Measurements from ENCODE around the gene SLC4A8. TPM values are rescaled to one million over a fixed set of nuclear protein-coding genes. Genes with fewer than 3 reads are reported as not detected.
"Not testable (repeated sequence)": the region's sequence is repeated elsewhere in the genome, so short reads cannot be mapped to it uniquely, and the experiment has no call there.

Gene SLC4A8
- total RNA-seq, 2 donors from 2014 or later: 2.8 to 7.1 TPM

- Histone ChIP-seq H3K4me3 (no peak overlapping the region), H3K36me3 (no peaks in the 10 kb centered on the region), H3K4me1 (ENCODE audit: control insufficient read depth in 1 of 2, low read depth in 2 of 2) (no peaks in the 10 kb centered on the region), H3K9me3 (no peaks in the 10 kb centered on the region), H3K27me3 (replicated peaks; ENCODE audit: insufficient read depth) (no peaks in the 10 kb centered on the region), H3K27ac (no peak overlapping the region)
- no peak for ATAC-seq (ENCODE audit: insufficient number of reproducible peaks, low FRiP score, low read depth)
- TF ChIP-seq, protein P1, sequence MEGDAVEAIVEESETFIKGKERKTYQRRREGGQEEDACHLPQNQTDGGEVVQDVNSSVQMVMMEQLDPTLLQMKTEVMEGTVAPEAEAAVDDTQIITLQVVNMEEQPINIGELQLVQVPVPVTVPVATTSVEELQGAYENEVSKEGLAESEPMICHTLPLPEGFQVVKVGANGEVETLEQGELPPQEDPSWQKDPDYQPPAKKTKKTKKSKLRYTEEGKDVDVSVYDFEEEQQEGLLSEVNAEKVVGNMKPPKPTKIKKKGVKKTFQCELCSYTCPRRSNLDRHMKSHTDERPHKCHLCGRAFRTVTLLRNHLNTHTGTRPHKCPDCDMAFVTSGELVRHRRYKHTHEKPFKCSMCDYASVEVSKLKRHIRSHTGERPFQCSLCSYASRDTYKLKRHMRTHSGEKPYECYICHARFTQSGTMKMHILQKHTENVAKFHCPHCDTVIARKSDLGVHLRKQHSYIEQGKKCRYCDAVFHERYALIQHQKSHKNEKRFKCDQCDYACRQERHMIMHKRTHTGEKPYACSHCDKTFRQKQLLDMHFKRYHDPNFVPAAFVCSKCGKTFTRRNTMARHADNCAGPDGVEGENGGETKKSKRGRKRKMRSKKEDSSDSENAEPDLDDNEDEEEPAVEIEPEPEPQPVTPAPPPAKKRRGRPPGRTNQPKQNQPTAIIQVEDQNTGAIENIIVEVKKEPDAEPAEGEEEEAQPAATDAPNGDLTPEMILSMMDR (IDR thresholded peaks at IDR 0.05): no peak
- no peak for DNase-seq (ENCODE audit: low spot score)
Observed at GRCh38 chr12:51449580-51450246, 25.1 kb downstream of the SLC4A8 start.

DNA sequence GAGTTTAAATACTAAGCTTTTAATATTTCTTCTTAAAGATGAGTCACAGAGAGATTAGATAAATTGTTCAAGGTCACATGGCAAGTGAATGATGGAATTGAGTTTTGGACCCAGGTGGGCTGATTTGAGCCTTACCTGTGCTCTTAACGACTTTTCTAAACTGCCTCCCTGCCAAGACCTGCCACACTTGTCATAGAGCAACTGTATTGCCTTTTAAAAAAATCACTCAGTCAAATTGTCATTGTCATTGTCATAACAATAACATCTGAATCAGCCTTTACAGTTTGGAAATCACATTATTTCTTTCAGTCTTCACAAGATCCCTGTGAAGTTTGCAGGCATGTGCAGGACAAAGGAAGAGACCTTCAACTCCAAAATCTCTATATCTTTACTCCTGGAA, 25.7 kb downstream of the SLC4A8 start:
- no peaks in the 10 kb centered on the region for H3K27me3 ChIP-seq (replicated peaks; ENCODE audit: insufficient read depth)
- no peaks in the 10 kb centered on the region for H3K4me1 ChIP-seq (ENCODE audit: control insufficient read depth in 1 of 2, low read depth in 2 of 2)
- ATAC-seq (ENCODE audit: insufficient number of reproducible peaks, low FRiP score, low read depth) (no peak), DNase-seq (ENCODE audit: low spot score) (no peak)
- H3K9me3 ChIP-seq: no peaks in the 10 kb centered on the region
- no peaks in the 10 kb centered on the region for H3K36me3 ChIP-seq
- TF ChIP-seq, protein P1 (IDR thresholded peaks at IDR 0.05): no peak
- no peak overlapping the region for H3K4me3 ChIP-seq
- H3K27ac ChIP-seq: no peak overlapping the region

DNA sequence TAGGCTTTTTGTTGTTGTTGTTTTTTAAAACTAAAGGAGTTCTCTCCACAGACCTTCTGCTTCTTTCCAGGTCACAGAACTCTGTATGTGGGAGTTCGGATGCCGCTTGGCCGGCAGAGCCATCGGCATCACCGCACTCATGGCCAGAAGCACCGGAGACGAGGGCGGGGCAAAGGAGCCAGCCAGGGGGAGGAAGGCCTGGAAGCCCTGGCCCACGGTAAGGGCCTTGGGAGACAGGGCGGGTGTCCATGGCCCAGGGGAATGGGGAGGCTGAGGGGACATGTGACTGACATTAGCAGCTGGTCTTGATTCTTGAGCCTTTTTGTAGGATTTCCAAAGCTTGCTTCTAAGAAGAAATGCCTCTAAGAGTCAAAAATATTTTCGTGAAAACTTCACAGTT, 26.2 kb downstream of the SLC4A8 start:
- TF ChIP-seq, protein P1 (IDR thresholded peaks at IDR 0.05): no peak

GRCh38 chr12:51454016-51454415, 29.4 kb downstream of the SLC4A8 start:
- H3K36me3 ChIP-seq; H3K27ac ChIP-seq; H3K9me3 ChIP-seq; H3K27me3 ChIP-seq (replicated peaks; ENCODE audit: insufficient read depth); H3K4me3 ChIP-seq; ATAC-seq (ENCODE audit: insufficient number of reproducible peaks, low FRiP score, low read depth); DNase-seq (ENCODE audit: low spot score); H3K4me1 ChIP-seq (ENCODE audit: control insufficient read depth in 1 of 2, low read depth in 2 of 2): not testable (repeated sequence)

More for the DNA sequence above, 26.2 kb downstream of the SLC4A8 start:
- ATAC-seq (ENCODE audit: insufficient number of reproducible peaks, low FRiP score, low read depth) (no peak), DNase-seq (ENCODE audit: low spot score) (no peak)
- no peaks in the 10 kb centered on the region for H3K4me1 ChIP-seq (ENCODE audit: control insufficient read depth in 1 of 2, low read depth in 2 of 2)
- H3K27me3 ChIP-seq (replicated peaks; ENCODE audit: insufficient read depth): no peaks in the 10 kb centered on the region
- no peak overlapping the region for H3K4me3 ChIP-seq
- no peaks in the 10 kb centered on the region for H3K9me3 ChIP-seq
- H3K27ac ChIP-seq: no peak overlapping the region
- H3K36me3 ChIP-seq: no peaks in the 10 kb centered on the region

- DNase-seq (ENCODE audit: low spot score); H3K27ac ChIP-seq; H3K27me3 ChIP-seq (replicated peaks; ENCODE audit: insufficient read depth); H3K9me3 ChIP-seq; ATAC-seq (ENCODE audit: insufficient number of reproducible peaks, low FRiP score, low read depth); H3K4me1 ChIP-seq (ENCODE audit: control insufficient read depth in 1 of 2, low read depth in 2 of 2); H3K4me3 ChIP-seq; H3K36me3 ChIP-seq: not testable (repeated sequence)
Observed at GRCh38 chr12:51455050-51455449, 30.4 kb downstream of the SLC4A8 start.

DNA sequence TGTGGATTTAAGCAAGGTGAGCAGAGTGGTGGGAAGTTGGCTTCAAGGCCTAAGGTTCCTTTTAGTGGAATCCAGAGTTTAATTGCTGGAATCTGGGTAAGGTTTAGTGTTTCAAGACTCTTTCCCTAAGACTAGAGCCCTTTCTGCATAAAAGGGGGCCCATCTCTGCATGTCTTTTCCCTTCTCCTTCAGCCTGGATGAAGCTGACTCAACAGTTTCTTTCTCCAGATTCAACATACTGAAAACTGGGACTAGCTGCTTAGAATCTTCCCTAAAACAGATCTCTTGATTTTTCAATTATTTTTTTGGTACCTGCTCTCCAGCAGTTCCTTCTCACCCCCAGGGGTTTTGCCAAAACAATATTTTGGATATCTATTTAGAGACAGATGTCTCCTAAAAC, 34.0 kb downstream of the SLC4A8 start:
- H3K36me3 ChIP-seq: no peaks in the 10 kb centered on the region
- H3K27ac ChIP-seq: no peak overlapping the region
- ATAC-seq (ENCODE audit: insufficient number of reproducible peaks, low FRiP score, low read depth) (no peak), DNase-seq (ENCODE audit: low spot score) (no peak)
- TF ChIP-seq, protein P1 (IDR thresholded peaks at IDR 0.05): no peak
- no peaks in the 10 kb centered on the region for H3K4me1 ChIP-seq (ENCODE audit: control insufficient read depth in 1 of 2, low read depth in 2 of 2)
- H3K4me3 ChIP-seq: no peak overlapping the region
- no peaks in the 10 kb centered on the region for H3K9me3 ChIP-seq
- H3K27me3 ChIP-seq (replicated peaks; ENCODE audit: insufficient read depth): no peaks in the 10 kb centered on the region

Data from thoracic aorta (tissue), 2 donors.